BE2C (cell line): Measurements from ENCODE around the gene KMO.

Experiments
- DNase-seq: peaks from one replicate; pipeline ENCODE4 v3.0.0-alpha.2; 2020
- H3K27me3 ChIP-seq: fragments of 250-450 bp; sonication (Bioruptor Pico); 2 replicates; pipeline ENCODE4 v1.5.1; 2020; ENCODE audit warnings: mild to moderate bottlenecking
- H3K36me3 ChIP-seq: fragments of 250-450 bp; sonication (Bioruptor Pico); 2 replicates; pipeline ENCODE4 v1.5.1; 2020; ENCODE audit warnings: mild to moderate bottlenecking
- H3K4me1 ChIP-seq: fragments of 250-450 bp; sonication (Bioruptor Pico); 2 replicates; pipeline ENCODE4 v1.5.1; 2020
- H3K4me3 ChIP-seq: 2 replicates; pipeline ENCODE4 v1.5.1; 2011; ENCODE audit warnings: low read depth, low read length
- H3K9me3 ChIP-seq: fragments of 250-450 bp; sonication (Bioruptor Pico); 2 replicates; pipeline ENCODE4 v1.5.1; 2020
- TF ChIP-seq, protein P1 (sequence below): IDR thresholded peaks from 2 replicates; pipeline ENCODE4 v1.5.1; 2012; ENCODE audit warnings: mild to moderate bottlenecking, low read depth, low read length

KMO gene

DNA sequence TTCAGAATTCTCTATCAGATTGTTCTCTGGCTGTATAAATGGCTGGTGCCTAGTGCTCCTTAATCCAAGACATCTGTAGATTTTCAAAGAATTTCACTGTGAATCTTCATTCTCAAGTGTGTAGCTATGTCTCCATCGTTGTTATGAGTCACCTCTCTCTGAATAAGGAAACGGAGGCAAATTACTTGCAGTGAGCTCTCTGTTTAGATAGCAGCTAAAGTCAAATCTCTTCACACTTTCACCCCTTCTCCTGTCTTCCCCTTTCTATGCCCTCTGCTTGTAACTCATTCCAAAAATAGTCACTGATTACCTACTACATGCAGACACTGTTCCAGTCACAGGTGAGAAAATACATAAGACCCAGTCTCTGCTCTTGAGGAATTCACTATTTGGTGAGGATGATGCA lies 68.3 kb downstream of the KMO start:
- Histone ChIP-seq H3K4me1 (no peaks in the 10 kb centered on the region), H3K36me3 (no peaks in the 10 kb centered on the region), H3K4me3 (no peak overlapping the region), H3K27me3 (no peaks in the 10 kb centered on the region), H3K9me3 (no peaks in the 10 kb centered on the region)
- TF ChIP-seq, protein P1, sequence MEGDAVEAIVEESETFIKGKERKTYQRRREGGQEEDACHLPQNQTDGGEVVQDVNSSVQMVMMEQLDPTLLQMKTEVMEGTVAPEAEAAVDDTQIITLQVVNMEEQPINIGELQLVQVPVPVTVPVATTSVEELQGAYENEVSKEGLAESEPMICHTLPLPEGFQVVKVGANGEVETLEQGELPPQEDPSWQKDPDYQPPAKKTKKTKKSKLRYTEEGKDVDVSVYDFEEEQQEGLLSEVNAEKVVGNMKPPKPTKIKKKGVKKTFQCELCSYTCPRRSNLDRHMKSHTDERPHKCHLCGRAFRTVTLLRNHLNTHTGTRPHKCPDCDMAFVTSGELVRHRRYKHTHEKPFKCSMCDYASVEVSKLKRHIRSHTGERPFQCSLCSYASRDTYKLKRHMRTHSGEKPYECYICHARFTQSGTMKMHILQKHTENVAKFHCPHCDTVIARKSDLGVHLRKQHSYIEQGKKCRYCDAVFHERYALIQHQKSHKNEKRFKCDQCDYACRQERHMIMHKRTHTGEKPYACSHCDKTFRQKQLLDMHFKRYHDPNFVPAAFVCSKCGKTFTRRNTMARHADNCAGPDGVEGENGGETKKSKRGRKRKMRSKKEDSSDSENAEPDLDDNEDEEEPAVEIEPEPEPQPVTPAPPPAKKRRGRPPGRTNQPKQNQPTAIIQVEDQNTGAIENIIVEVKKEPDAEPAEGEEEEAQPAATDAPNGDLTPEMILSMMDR: no peak
- no peak for DNase-seq

DNA sequence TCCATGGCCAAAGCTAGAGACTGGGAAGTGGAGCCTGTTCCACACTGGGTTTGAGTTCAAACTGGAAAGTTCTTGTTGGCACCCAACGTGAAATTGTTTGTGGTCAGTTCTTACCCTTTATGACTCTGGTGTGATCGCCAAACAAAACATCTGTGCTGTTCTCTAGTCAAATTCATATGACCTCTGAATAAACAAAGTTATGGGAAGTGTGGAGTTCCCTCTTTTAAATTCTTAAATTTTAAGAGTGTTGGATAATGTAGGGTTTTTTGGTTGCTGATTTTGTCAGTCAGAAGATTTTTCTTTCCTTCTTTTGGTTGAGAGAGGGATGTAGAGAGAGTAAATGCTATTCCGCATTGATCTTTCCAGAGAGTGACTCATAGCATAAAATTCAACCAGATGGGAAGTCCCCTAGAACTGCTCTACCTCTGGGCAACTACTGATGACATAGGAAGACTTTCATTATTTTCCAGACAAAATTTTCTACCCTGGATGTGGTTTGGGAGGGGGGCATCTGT lies 71.6 kb downstream of the KMO start:
- Histone ChIP-seq H3K36me3 (no peaks in the 10 kb centered on the region), H3K4me1 (no peaks in the 10 kb centered on the region), H3K4me3 (no peak overlapping the region), H3K27me3 (no peaks in the 10 kb centered on the region), H3K9me3 (no peaks in the 10 kb centered on the region)
- TF ChIP-seq, protein P1: no peak
- DNase-seq: no peak

DNA sequence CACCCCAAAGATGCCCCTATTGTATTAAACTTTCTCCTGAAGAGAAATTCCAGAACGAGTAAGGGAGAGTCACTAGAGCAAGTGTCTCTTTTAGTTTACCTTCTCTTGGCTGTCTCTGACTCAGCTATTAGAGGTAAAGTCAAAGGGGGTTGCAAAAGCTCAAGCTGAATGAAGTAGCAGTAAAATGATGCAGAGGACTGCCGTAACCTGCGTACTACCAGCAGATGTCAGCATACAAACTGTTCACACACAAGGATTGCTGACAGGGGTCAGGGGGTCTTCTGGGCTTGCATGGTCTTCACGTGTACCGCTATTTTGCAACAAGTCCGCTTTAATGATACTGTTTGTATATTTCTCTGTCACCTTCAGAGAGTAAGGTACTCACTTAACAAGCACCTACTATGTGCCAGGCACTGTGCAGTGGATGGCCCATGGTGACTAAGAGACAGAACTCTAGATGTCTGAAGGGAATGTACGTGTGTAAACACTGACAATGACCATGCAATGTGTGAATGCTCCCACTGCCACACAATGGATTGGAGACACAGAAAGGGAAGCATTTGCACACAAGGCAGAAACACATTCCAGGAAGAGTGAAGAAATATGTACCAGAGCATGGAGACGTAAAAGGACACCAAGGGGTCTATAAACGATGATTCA lies 73.1 kb downstream of the KMO start:
- no peaks in the 10 kb centered on the region for H3K36me3 ChIP-seq
- no peaks in the 10 kb centered on the region for H3K4me1 ChIP-seq
- DNase-seq: no peak
- H3K9me3 ChIP-seq: no peaks in the 10 kb centered on the region
- H3K27me3 ChIP-seq: no peaks in the 10 kb centered on the region
- TF ChIP-seq, protein P1: peak; percentile 68
- no peak overlapping the region for H3K4me3 ChIP-seq

DNA sequence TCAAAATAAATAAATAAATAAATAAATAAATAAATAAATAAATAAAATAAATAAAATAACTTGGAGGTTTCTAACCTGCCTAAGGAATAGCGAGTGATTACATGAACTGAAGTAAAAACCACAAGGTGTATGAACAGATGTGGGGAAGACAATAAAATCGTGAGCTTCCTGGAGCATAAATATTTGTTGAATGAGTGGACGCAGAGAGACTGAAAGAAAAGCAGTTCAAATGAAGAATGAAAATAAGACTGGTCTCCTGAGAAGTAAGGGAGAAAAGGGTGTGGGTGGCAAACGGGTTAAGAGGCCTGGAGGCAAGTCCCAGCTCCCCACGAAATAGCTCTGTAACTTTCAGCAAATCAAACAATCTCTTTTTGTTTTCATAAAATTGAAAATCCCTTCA lies 74.4 kb downstream of the KMO start:
- Histone ChIP-seq H3K9me3 (no peaks in the 10 kb centered on the region), H3K4me3 (no peak overlapping the region), H3K36me3 (no peaks in the 10 kb centered on the region), H3K4me1 (no peaks in the 10 kb centered on the region), H3K27me3 (no peaks in the 10 kb centered on the region)
- DNase-seq: no peak
- TF ChIP-seq, protein P1: no peak

DNA sequence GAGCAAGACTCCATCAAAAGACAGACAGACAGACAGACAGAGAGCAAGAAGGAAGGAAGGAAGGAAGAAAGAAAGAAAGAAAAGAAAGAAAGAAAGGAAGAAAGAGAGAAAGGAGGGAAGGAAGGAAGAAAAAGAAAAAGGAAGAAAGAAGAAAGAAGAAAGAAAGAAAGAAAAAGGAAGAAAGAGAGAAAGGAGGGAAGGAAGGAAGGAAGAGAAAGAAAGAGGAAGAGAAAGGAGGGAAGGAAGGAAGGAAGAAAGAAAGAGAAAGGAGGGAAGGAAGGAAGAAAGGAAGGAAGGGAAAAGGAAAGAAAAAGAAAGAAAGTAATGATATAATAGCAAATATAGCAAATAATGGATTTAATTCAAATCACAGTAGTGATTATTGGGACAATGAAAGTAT lies 75.3 kb downstream of the KMO start:
- TF ChIP-seq, protein P1: no peak
- no peaks in the 10 kb centered on the region for H3K9me3 ChIP-seq
- H3K4me1 ChIP-seq: no peaks in the 10 kb centered on the region

DNA sequence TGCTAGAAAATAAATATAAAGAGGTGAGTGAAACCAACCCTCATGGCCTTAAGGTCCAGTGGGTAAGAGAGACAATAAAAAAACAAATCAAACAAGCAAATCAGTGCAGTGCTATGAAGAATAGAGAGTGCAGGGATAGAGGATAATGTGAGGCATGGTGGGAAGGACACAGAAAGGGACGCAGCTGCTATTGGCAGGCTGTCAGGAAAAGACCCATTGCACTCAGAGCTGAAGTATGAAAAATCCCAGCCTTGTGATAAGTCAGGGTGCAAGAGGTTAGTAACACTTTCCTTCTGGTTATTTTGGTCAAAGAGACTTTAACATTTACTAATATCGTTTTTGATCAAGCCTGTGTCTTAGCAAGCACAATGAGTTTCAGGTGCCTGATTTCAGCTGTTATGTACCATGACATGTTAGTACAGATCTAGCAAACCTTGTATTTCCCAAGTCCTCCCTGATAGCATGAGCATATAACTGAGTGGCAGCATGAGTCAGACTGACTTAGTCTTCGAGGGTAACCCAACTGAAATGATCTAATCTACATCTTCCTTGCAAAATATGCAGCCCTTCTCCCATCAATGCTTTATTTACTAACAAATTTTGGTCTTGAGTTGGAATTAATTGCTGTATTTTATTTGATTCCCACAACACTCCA lies 76.3 kb downstream of the KMO start:
- no peaks in the 10 kb centered on the region for H3K27me3 ChIP-seq
- TF ChIP-seq, protein P1: no peak
- no peaks in the 10 kb centered on the region for H3K9me3 ChIP-seq
- no peak for DNase-seq
- H3K4me1 ChIP-seq: no peaks in the 10 kb centered on the region
- H3K4me3 ChIP-seq: no peak overlapping the region
- H3K36me3 ChIP-seq: no peaks in the 10 kb centered on the region

More for the DNA sequence above, 75.3 kb downstream of the KMO start:
- no peak for DNase-seq
- Histone ChIP-seq H3K4me3 (no peak overlapping the region), H3K27me3 (no peaks in the 10 kb centered on the region), H3K36me3 (no peaks in the 10 kb centered on the region)
